Loucy (cell line): ENCODE measurements around the gene NOL12.

ENCODE experiments used
- H2AFZ ChIP-seq: fragments of 200-600 bp; sonication (generic); 2 replicates; pipeline ENCODE4 v1.6.0; 2016; ENCODE audit warnings: antibody characterized with exemption, mild to moderate bottlenecking, low read length, moderate library complexity
- H3F3A ChIP-seq: fragments of 200-600 bp; 2 replicates; pipeline ENCODE4 v1.6.0; 2016; ENCODE audit warnings: antibody characterized with exemption, low read depth, mild to moderate bottlenecking
- H3K27me3 ChIP-seq: fragments of 200-600 bp; sonication (generic); 2 replicates; pipeline ENCODE4 v1.6.1; 2014; ENCODE audit warnings: low read length, mild to moderate bottlenecking; ENCODE audit not compliant: insufficient read depth, poor library complexity, severe bottlenecking
- H3K36me3 ChIP-seq: fragments of 200-600 bp; sonication (generic); 2 replicates; pipeline ENCODE4 v1.6.1; 2016; ENCODE audit warnings: low read length; ENCODE audit not compliant: insufficient read depth
- H3K4me1 ChIP-seq: fragments of 200-600 bp; sonication (generic); 2 replicates; pipeline ENCODE4 v1.5.1; 2014; ENCODE audit warnings: low read length, mild to moderate bottlenecking; ENCODE audit not compliant: insufficient read depth, poor library complexity, severe bottlenecking
- H3K4me2 ChIP-seq: fragments of 200-600 bp; sonication (generic); 2 replicates; pipeline ENCODE4 v1.6.0; 2014; ENCODE audit warnings: antibody characterized with exemption, low read length, low read depth, mild to moderate bottlenecking; ENCODE audit not compliant: poor library complexity, severe bottlenecking
- H3K4me3 ChIP-seq: fragments of 200-600 bp; sonication (generic); 2 replicates; pipeline ENCODE4 v1.5.1; 2014; ENCODE audit warnings: low read length, mild to moderate bottlenecking, mixed read lengths; ENCODE audit not compliant: poor library complexity, severe bottlenecking
- H3K79me2 ChIP-seq: fragments of 200-600 bp; sonication (generic); 2 replicates; pipeline ENCODE4 v1.6.1; 2014; ENCODE audit warnings: low read length; ENCODE audit not compliant: insufficient read depth
- H3K9ac ChIP-seq: fragments of 200-600 bp; sonication (generic); 2 replicates; pipeline ENCODE4 v1.6.0; 2014; ENCODE audit warnings: mild to moderate bottlenecking, low read depth, low read length, moderate library complexity; ENCODE audit not compliant: poor library complexity, severe bottlenecking
- H3K9me2 ChIP-seq: fragments of 200-600 bp; sonication (generic); replicated peaks from 2 replicates; pipeline ENCODE4 v1.6.1; 2016; ENCODE audit warnings: low read depth, low read length, mixed read lengths
- H3K9me3 ChIP-seq: fragments of 200-600 bp; sonication (generic); 2 replicates; pipeline ENCODE4 v1.6.1; 2014; ENCODE audit warnings: mild to moderate bottlenecking, antibody characterized with exemption, low read length, low read depth; ENCODE audit not compliant: insufficient read depth
- H4K20me1 ChIP-seq: fragments of 200-600 bp; sonication (generic); 2 replicates; pipeline ENCODE4 v1.6.0; 2014; ENCODE audit warnings: antibody characterized with exemption, low read length, mild to moderate bottlenecking; ENCODE audit not compliant: insufficient read depth, poor library complexity, severe bottlenecking
- EZH2phosphoT487 ChIP-seq: fragments of 200-600 bp; IDR thresholded peaks from 2 replicates; pipeline ENCODE4 v1.6.1; 2018; ENCODE audit warnings: antibody characterized with exemption, mild to moderate bottlenecking, moderate library complexity, borderline replicate concordance
- TF ChIP-seq, protein P1 (sequence below): fragments of 200-600 bp; sonication (generic); conservative IDR thresholded peaks from 2 replicates; pipeline ENCODE4 v1.5.1; 2014; ENCODE audit warnings: mild to moderate bottlenecking, antibody characterized with exemption, low read length

NOL12 gene

GRCh38 chr22:37679670-37680069 is 6.5 kb upstream of the NOL12 start:
- no peak overlapping the region for H3K9ac ChIP-seq
- peaks cover 17% of the 10 kb centered on the region; the same call in 1 of the 2 replicates for H3F3A ChIP-seq
- TF ChIP-seq EZH2phosphoT487 = no peak
- TF ChIP-seq, protein P1, sequence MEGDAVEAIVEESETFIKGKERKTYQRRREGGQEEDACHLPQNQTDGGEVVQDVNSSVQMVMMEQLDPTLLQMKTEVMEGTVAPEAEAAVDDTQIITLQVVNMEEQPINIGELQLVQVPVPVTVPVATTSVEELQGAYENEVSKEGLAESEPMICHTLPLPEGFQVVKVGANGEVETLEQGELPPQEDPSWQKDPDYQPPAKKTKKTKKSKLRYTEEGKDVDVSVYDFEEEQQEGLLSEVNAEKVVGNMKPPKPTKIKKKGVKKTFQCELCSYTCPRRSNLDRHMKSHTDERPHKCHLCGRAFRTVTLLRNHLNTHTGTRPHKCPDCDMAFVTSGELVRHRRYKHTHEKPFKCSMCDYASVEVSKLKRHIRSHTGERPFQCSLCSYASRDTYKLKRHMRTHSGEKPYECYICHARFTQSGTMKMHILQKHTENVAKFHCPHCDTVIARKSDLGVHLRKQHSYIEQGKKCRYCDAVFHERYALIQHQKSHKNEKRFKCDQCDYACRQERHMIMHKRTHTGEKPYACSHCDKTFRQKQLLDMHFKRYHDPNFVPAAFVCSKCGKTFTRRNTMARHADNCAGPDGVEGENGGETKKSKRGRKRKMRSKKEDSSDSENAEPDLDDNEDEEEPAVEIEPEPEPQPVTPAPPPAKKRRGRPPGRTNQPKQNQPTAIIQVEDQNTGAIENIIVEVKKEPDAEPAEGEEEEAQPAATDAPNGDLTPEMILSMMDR = no peak
- H3K27me3 ChIP-seq = no peaks in the 10 kb centered on the region
- no peaks in the 10 kb centered on the region for H3K9me2 ChIP-seq
- H2AFZ ChIP-seq = no peak overlapping the region
- H3K4me1 ChIP-seq = peaks cover 16% of the 10 kb centered on the region
- H4K20me1 ChIP-seq = peaks cover 14% of the 10 kb centered on the region
- H3K36me3 ChIP-seq = peaks cover 14% of the 10 kb centered on the region; the same call in 1 of the 2 replicates
- H3K9me3 ChIP-seq = no peaks in the 10 kb centered on the region
- H3K4me2 ChIP-seq = no peak overlapping the region
- no peak overlapping the region for H3K4me3 ChIP-seq
- H3K79me2 ChIP-seq = peaks cover 40% of the 10 kb centered on the region

GRCh38 chr22:37680191-37680851 is 5.8 kb upstream of the NOL12 start:
- Histone ChIP-seq H3K36me3 (peaks cover 14% of the 10 kb centered on the region; the same call in 1 of the 2 replicates), H2AFZ (no peak overlapping the region), H3K4me3 (no peak overlapping the region)

GRCh38 chr22:37681001-37681424 is 5.1 kb upstream of the NOL12 start:
- no peaks in the 10 kb centered on the region for H3K9me2 ChIP-seq
- H3K9me3 ChIP-seq = no peaks in the 10 kb centered on the region
- H3K4me3 ChIP-seq = no peak overlapping the region
- H4K20me1 ChIP-seq = peaks cover 14% of the 10 kb centered on the region
- no peaks in the 10 kb centered on the region for H3K27me3 ChIP-seq
- H3K79me2 ChIP-seq = peaks cover 30% of the 10 kb centered on the region
- no peak overlapping the region for H3K9ac ChIP-seq
- TF ChIP-seq, protein P1 = no peak
- TF ChIP-seq EZH2phosphoT487 = no peak
- no peak overlapping the region for H2AFZ ChIP-seq
- peaks cover 14% of the 10 kb centered on the region; the same call in 1 of the 2 replicates for H3K36me3 ChIP-seq
- no peak overlapping the region for H3K4me2 ChIP-seq
- H3K4me1 ChIP-seq = peaks cover 13% of the 10 kb centered on the region
- H3F3A ChIP-seq = peaks cover 17% of the 10 kb centered on the region; the same call in 1 of the 2 replicates

More at GRCh38 chr22:37680191-37680851, 5.8 kb upstream of the NOL12 start:
- peaks cover 37% of the 10 kb centered on the region for H3K79me2 ChIP-seq
- peaks cover 16% of the 10 kb centered on the region for H3K4me1 ChIP-seq
- H3F3A ChIP-seq = peaks cover 17% of the 10 kb centered on the region; the same call in 1 of the 2 replicates
- H3K27me3 ChIP-seq = no peaks in the 10 kb centered on the region
- no peak overlapping the region for H3K4me2 ChIP-seq
- H4K20me1 ChIP-seq = peaks cover 14% of the 10 kb centered on the region
- no peak for TF ChIP-seq EZH2phosphoT487
- TF ChIP-seq, protein P1 = no peak
- H3K9me2 ChIP-seq = no peaks in the 10 kb centered on the region
- H3K9ac ChIP-seq = no peak overlapping the region
- H3K9me3 ChIP-seq = no peaks in the 10 kb centered on the region
